ENCODE data around the gene PLD4. TPM values are rescaled to one million over a fixed set of nuclear protein-coding genes. Genes with fewer than 3 reads are reported as not detected.

Gene PLD4
- total and polyA plus RNA-seq, 9 of the 15 experiments (the other 6 are each of a cell fraction or from before 2014, with no cell fraction given) = 0.18 to 0.24 TPM; not detected in 7

DNA sequence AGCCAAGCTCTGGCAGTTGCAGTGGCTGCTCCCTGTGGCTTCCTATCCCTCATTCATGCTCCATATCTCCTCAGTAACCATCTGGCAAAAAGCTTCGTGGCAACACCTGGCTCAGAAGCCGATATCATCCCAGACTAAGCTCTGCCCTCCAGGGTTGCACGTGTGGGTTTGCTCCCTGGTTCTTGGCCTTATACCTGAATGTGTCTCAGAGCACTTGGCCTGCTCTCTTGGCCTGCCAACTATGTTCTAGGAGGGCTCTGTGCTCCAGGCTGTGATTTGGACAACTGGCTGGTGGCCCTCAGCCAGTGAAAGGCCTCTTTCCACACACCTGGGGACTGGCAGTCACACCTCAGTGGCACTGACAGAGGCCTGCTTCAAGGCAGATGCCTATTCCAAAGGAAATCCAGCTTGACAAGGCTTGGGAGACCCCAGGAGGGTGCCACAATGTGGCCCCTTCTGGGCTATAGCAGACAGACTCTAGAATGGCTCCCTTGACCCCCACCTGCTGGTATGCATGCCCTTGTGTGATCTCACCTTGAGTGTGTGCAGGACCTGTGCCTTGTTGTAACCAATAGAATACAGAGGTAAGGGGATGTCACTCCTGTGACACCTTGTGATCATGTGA lies 10.5 kb downstream of the PLD4 start:
- no peaks in the 10 kb centered on the region for H3K9me1 ChIP-seq (ENCODE audit: control insufficient read depth, insufficient read depth, low read length)
- intact Hi-C loops (cut with micrococcal nuclease) (no loop called here), in situ Hi-C loops (cut with MboI) (no loop called here)
- ChIA-PET POLR2A (interaction anchor here (0.6 to 1.2 kb wide), 2 partner anchors 9 to 35 kb away, joined by 3 read pairs; no protein-coding TSS in a partner anchor), CTCF (ENCODE audit: low intra/inter-chr PET ratio) (no interaction called here)
- H3K79me2 ChIP-seq (ENCODE audit: control insufficient read depth, insufficient read depth, low read length) = no peaks in the 10 kb centered on the region
- no peaks in the 10 kb centered on the region for H3K9me3 ChIP-seq (replicated peaks; ENCODE audit: control insufficient read depth, insufficient read depth, low read depth, low read length)
- H2AFZ ChIP-seq (ENCODE audit: low read depth, low read length) = no peak overlapping the region
- H4K20me1 ChIP-seq (replicated peaks; ENCODE audit: control insufficient read depth, insufficient read depth, low read length) = no peaks in the 10 kb centered on the region; the same call in 1 of the 2 replicates
- no peaks in the 10 kb centered on the region for H3K36me3 ChIP-seq (ENCODE audit: control insufficient read depth, insufficient read depth, low read length)
- no peak overlapping the region for H3K4me2 ChIP-seq (ENCODE audit: insufficient read depth, low read length)
- DNase-seq (ENCODE audit: extremely low read depth in 1 of 4, low spot score in 3 of 4) (no peak), ATAC-seq (no peak), FAIRE-seq (no peak)
- 3% methylated on average over 3 of the region's 3 CpGs for WGBS (ENCODE audit: insufficient coverage, low coverage, missing lambda C conversion rate)
- H3K4me1 ChIP-seq (replicated peaks in 1 of 2; ENCODE audit: control insufficient read depth in 2 of 2, insufficient read depth in 2 of 2, low read length in 2 of 2) = peaks cover 0 to 22% of the 10 kb centered on the region in 2 experiments; a peak in 2 of 5 replicates
- TF ChIP-seq DLX4 (CRISPR knock-in tag; IDR thresholded peaks at IDR 0.05) (no peak), CXXC5 (CRISPR knock-in tag; IDR thresholded peaks at IDR 0.05) (no peak), SMC3 (conservative IDR thresholded peaks at IDR 0.05; ENCODE audit: insufficient read depth, low read depth, low read length) (no peak), ZNF395 (CRISPR knock-in tag; IDR thresholded peaks at IDR 0.05) (no peak), KAT2B (IDR thresholded peaks at IDR 0.05; ENCODE audit: low read depth, low read length) (no peak), CEBPB (tag; IDR thresholded peaks at IDR 0.05) (no peak), CEBPG (CRISPR knock-in tag; IDR thresholded peaks at IDR 0.05) (no peak), CEBPG (tag; conservative IDR thresholded peaks at IDR 0.05 in 1 of 2, IDR thresholded peaks at IDR 0.05 in 1 of 2) (no peak), ZEB2 (IDR thresholded peaks at IDR 0.05) (no peak), ETS1 (conservative IDR thresholded peaks at IDR 0.05; ENCODE audit: control insufficient read depth, low read depth, low read length) (no peak), TBP (optimal IDR thresholded peaks at IDR 0.05; ENCODE audit: low read depth, low read length) (no peak), EHMT2 (IDR thresholded peaks at IDR 0.05) (no peak), FOXJ3 (CRISPR knock-in tag; IDR thresholded peaks at IDR 0.05) (no peak)
- H3K9ac ChIP-seq (ENCODE audit: insufficient read depth in 1 of 2, low read depth in 2 of 2, low read length in 2 of 2) = no peak overlapping the region
- no peak overlapping the region for H3K4me3 ChIP-seq
- H3K27me3 ChIP-seq (ENCODE audit: control insufficient read depth in 2 of 2, insufficient read depth in 2 of 2, low read length in 2 of 2) = peaks cover 5 to 34% of the 10 kb centered on the region in 2 experiments; a peak in 4 of 5 replicates
- no peak overlapping the region for H3K27ac ChIP-seq (ENCODE audit: extremely low read depth, low read depth, low read length)
- no TSS peak for BruUV-seq (replicated peaks)
